Stimulated activated naive CD8-positive, alpha-beta T cell treated with anti-CD3 and anti-CD28 coated beads, Interleukin-15, amount 100 ng/mL, for 72 hours (primary cell): ENCODE results near the gene CAMKMT.
"Not testable (repeated sequence)": the region's sequence is repeated elsewhere in the genome, so short reads cannot be mapped to it uniquely, and the experiment has no call there.

ENCODE experiments used
- ATAC-seq: fragments of 150-1000 bp; cut with Tn5 transposase; 2 replicates; pipeline ENCODE4 v1.10.0; 2021; ENCODE audit warnings: mild to moderate bottlenecking, moderate library complexity
- DNase-seq, 2 donors: peaks; one replicate each; pipeline ENCODE4 v3.0.0; 2021 to 2022
- H3K27ac Mint-ChIP-seq, 2 donors: one replicate each; pipeline ENCODE4 v1.8.0; 2022; ENCODE audit warnings: mild to moderate bottlenecking in 2 of 2, mixed read lengths in 2 of 2, moderate library complexity in 2 of 2
- H3K27me3 Mint-ChIP-seq: one replicate; pipeline ENCODE4 v1.8.0; 2022; ENCODE audit warnings: mixed read lengths
- H3K4me1 Mint-ChIP-seq: one replicate; pipeline ENCODE4 v1.8.0; 2022; ENCODE audit warnings: mild to moderate bottlenecking, mixed read lengths
- H3K4me3 Mint-ChIP-seq, 2 donors: one replicate each; pipeline ENCODE4 v1.8.0; 2022; ENCODE audit warnings: mild to moderate bottlenecking in 2 of 2, mixed read lengths in 2 of 2, moderate library complexity in 1 of 2
- H3K9me3 Mint-ChIP-seq, 2 donors: one replicate each; pipeline ENCODE4 v1.8.0; 2022; ENCODE audit warnings: mixed read lengths in 2 of 2

CAMKMT gene

DNA sequence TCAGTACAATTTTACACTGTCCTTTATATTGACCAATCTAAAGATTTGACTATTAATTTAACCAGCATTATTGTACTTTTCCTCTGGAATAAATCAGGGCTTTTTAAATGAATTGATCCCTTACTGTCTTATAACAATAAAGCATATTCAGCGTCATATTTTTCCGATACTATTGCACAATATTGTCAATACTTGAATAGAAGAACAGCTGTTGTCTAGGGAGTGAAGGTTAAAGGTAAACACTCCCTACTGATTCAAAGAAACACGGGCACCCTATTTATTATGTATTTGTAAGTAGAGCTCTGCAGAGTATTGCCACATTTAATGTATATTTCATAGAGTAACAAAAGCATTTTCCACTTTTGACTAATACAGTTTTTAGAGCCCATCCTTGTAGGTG is 134.4 kb downstream of the CAMKMT start:
- DNase-seq (no peak), ATAC-seq (no peak)
- Mint-ChIP-seq H3K4me1 (no peaks in the 10 kb centered on the region), H3K9me3 (no peaks in the 10 kb centered on the region), H3K27ac (no peak overlapping the region), H3K4me3 (no peak overlapping the region), H3K27me3 (no peaks in the 10 kb centered on the region)

DNA sequence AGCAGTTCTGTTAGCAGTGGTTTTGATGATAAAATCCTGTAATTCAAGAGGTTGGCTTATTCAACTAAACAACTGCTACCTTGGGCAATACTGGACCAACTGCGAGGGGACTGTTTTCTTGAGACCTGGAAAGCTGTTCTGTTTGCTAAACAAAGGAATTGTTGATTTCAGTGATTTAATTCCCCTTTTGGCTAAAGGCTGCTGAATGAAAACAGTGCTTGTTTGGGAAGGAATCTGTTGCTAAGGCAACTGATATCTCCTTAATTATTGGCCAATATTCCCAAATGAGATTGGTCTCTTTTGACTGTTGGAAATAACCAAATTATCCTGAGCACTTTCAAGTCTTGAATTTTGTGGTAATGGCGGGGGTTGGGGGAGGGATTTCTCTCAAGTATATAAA is 136.8 kb downstream of the CAMKMT start:
- Mint-ChIP-seq H3K4me3 (no peak overlapping the region), H3K27ac (no peak overlapping the region), H3K27me3 (no peaks in the 10 kb centered on the region), H3K4me1 (no peaks in the 10 kb centered on the region), H3K9me3 (peaks cover 0 to under 1% of the 10 kb centered on the region in 2 donors)
- DNase-seq, result no peak
- ATAC-seq, result no peak

DNA sequence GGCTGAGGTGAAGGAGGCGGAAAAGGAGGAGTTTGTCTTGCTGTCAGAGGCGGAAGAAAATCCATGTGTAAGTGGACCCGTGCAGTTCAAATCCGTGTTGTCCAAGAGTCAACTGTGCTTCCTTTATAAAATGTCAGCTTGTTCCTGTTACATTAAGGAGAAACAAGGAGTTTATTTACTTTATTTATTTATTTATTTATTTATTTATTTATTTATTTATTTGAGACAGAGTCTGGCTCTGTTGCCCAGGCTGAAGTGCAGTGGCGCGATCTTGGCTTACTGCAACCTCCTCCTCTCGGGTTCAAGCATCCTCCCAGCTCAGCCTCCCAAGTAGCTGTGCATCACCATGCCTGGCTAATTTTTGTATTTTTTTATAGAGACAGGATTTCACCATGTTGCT is 143.9 kb downstream of the CAMKMT start:
- H3K9me3 Mint-ChIP-seq, result peaks cover 3 to 13% of the 10 kb centered on the region in 2 donors
- ATAC-seq, DNase-seq, H3K27me3 Mint-ChIP-seq, H3K4me3 Mint-ChIP-seq, H3K4me1 Mint-ChIP-seq, H3K27ac Mint-ChIP-seq: not testable (repeated sequence)

DNA sequence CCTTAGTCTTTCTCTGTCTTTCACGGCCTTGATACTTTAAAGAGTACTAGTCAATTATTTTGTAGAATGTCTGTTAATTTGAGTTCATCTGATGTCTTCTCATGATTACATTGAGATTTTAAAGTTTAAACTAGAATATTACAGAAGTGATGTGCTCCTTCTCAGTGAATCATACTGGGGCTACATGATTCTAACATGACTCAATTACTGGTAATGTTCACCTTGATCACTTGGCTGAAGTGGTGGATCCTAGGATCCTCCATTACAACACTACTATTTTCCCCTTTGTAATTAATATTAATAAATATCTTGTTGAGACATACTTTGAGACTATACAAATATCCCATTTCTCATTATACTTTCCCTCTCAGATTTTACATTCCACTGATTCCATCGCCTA is 148.5 kb downstream of the CAMKMT start:
- Mint-ChIP-seq H3K27ac (no peak overlapping the region), H3K9me3 (peaks cover 0 to 6% of the 10 kb centered on the region in 2 donors), H3K27me3 (no peaks in the 10 kb centered on the region), H3K4me1 (no peaks in the 10 kb centered on the region), H3K4me3 (no peak overlapping the region)
- no peak for ATAC-seq
- no peak for DNase-seq

DNA sequence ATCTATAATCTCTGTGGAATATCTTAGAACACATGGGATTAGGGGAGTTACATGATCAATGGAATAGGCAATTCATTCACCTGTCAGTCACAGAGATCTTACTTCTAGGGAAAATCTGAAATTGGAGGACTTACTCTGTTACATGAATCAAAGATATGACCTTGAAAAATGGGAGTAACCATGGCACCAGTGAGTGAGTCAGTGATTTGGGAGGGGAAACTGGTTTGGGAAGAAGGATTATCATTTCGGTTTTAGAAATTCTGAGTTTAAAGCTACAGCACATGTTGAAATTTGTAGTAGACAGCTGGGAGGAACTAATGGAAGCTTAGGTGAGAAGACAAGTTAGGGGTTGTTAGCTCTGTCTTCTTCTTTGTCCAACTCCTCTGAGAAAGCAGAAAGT is 153.7 kb downstream of the CAMKMT start:
- ATAC-seq (no peak), DNase-seq (no peak)
- H3K27ac Mint-ChIP-seq, result no peak overlapping the region
- no peaks in the 10 kb centered on the region for H3K4me1 Mint-ChIP-seq
- H3K9me3 Mint-ChIP-seq, result peaks cover 3 to 4% of the 10 kb centered on the region in 2 donors
- no peaks in the 10 kb centered on the region for H3K27me3 Mint-ChIP-seq
- H3K4me3 Mint-ChIP-seq, result no peak overlapping the region

DNA sequence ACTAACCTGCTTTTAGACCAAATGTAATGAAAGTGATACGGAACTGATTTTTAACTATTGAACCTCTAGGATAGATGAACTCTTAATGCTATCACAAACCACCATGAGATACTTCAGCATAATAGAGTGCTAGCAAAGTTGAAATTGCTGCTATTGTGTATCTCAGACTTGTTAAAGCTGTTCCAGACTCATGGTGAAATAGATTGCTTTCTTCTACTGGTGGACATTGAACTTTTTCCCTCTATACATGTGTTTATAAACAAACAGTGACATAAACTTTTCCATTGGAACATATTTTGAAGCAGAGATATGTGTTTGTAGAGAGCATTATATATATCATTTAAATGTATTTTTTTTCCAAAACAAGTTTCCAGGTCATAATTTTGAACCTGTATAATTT is 157.3 kb downstream of the CAMKMT start:
- no peak for ATAC-seq
- no peaks in the 10 kb centered on the region for H3K27me3 Mint-ChIP-seq
- H3K4me1 Mint-ChIP-seq, result no peaks in the 10 kb centered on the region
- no peak for DNase-seq
- no peak overlapping the region for H3K27ac Mint-ChIP-seq
- H3K4me3 Mint-ChIP-seq, result no peak overlapping the region
- peaks cover 18 to 19% of the 10 kb centered on the region in 2 donors for H3K9me3 Mint-ChIP-seq

DNA sequence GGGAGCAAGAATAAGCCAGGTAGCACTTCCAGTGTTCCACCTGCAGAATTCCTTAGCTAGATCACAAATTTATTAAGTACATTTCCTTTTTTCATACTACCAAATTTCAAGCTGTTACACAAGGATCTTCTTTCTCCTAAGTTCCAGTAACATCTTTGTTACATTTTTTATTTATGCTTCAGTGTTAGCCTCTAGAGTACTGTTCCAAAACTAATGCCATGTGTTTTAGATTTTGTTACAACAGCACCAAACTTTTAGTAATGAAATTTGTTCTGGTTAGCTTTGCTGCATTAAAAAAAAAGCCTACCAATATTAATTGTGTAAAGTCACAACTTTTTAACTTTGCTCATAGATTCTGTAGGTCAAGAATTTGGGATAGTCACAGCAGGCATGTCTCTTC is 161.1 kb downstream of the CAMKMT start:
- Mint-ChIP-seq H3K27me3 (no peaks in the 10 kb centered on the region), H3K9me3 (peaks cover 18 to 19% of the 10 kb centered on the region in 2 donors), H3K4me1 (no peaks in the 10 kb centered on the region), H3K27ac (no peak overlapping the region), H3K4me3 (no peak overlapping the region)
- DNase-seq (no peak), ATAC-seq (no peak)

DNA sequence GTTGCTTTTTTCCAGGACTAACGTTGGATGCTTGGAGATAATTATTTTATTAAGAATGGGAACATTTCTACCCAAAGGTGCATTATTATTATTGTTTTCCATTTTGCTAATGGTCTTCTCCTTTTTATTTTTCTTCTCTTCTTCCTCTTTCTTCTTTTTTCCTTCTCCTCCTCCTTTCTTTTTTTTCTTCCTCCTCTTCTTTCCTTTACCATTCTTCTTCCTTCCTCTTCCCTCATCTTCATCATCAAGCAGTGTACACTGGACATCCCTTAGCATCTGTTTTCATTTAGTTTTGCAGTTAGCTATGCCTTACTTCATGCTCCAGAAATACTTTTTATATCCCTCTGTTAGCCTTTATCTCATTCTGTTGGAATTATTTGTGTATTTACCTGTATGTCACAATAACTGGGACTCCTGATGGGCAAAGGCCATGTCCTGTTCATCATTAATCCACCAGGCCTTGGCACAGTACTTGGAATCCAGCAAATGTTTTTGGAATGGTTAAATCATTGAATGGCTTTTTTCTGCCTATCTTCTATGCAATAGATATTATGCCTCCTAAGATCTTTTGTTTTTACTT is 162.7 kb downstream of the CAMKMT start:
- DNase-seq (no peak), ATAC-seq (no peak)
- H3K4me1 Mint-ChIP-seq, result no peaks in the 10 kb centered on the region
- no peak overlapping the region for H3K27ac Mint-ChIP-seq
- H3K4me3 Mint-ChIP-seq, result no peak overlapping the region
- no peaks in the 10 kb centered on the region for H3K27me3 Mint-ChIP-seq
- H3K9me3 Mint-ChIP-seq, result peaks cover 18 to 19% of the 10 kb centered on the region in 2 donors

DNA sequence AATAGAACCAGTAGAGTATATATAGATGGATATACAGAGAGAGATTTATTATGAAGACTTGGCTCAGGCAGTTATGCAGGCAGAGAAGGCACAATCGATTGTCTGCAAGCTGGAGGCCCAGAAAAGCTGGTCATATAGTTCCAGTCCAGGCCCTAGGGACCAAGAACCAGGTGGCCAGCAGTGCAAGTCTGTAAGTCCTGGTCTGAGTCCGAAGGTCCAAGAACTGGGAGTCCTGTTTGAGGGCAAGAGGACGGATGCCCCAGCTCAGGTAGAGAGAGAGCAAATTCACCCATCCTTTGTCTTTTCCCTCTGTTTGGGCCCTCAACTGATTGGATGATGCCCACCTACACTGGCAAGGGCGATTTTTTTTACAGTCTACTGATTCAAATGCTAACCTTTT is 164.6 kb downstream of the CAMKMT start:
- DNase-seq (no peak), ATAC-seq (no peak)
- H3K27ac Mint-ChIP-seq, result no peak overlapping the region
- peaks cover 8 to 11% of the 10 kb centered on the region in 2 donors for H3K9me3 Mint-ChIP-seq
- H3K4me1 Mint-ChIP-seq, result no peaks in the 10 kb centered on the region
- no peaks in the 10 kb centered on the region for H3K27me3 Mint-ChIP-seq
- H3K4me3 Mint-ChIP-seq, result no peak overlapping the region

DNA sequence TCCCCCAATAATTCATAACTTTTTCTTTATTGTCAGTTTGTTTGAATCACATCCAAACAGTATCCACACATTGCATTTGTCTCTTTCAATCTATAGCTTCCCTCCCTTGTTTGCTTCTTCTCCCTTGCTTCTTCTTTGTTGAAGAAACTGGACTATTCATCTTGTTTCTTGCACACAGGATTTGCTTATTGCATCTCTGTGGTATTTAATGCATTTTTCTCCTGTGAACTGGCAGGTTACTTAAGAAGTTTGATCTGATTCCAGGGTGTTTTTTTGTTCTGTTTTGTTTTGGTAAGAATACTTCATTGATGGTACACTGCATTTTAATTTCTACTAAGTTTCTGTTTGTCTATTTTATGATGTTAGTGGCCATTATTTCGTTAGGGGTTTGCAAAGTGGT is 166.8 kb downstream of the CAMKMT start:
- Mint-ChIP-seq H3K4me3 (no peak overlapping the region), H3K27ac (no peak overlapping the region), H3K27me3 (no peaks in the 10 kb centered on the region), H3K4me1 (no peaks in the 10 kb centered on the region), H3K9me3 (no peaks in the 10 kb centered on the region)
- ATAC-seq (no peak), DNase-seq (no peak)

DNA sequence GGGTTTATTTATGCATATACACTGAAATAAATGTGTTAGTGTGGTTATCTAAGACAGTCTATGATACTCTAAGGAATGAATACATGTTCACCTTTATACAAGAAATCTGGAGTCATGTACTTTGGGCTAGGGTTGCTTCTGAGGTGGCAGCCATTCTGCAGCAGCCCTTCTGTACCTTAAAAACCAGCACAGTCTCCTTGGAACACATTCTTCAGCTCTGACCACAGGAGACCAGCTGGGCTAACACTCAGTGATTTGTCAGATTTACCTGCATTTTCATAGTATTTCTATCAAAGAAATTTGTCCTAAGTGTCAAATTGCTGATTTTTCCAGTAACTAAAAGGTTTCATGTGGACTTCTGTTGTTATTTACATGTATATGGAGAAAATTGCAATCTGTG is 167.7 kb downstream of the CAMKMT start:
- Mint-ChIP-seq H3K27ac (no peak overlapping the region), H3K27me3 (no peaks in the 10 kb centered on the region), H3K4me1 (no peaks in the 10 kb centered on the region), H3K4me3 (no peak overlapping the region), H3K9me3 (no peaks in the 10 kb centered on the region)
- DNase-seq, result no peak
- ATAC-seq, result no peak

DNA sequence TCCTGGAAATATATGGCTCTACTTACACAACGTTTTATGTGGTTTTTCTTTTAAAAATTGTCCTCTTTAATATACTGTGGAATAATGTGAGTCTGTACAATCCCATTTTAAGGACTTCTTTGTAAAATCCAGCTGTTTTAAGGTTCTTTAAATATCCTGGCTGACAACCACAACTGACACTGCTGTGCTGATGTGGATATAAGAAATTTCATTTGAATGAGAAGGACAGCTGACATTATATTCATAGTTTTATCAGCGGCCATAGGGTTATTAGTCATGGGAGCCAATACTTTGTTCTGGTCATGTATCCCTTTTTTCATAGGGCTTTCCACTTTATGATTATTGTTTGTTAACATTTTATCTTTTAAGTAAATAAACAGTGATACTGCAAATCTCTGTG is 169.5 kb downstream of the CAMKMT start:
- H3K4me3 Mint-ChIP-seq, result no peak overlapping the region
- no peak overlapping the region for H3K27ac Mint-ChIP-seq
- DNase-seq, result no peak
- no peaks in the 10 kb centered on the region for H3K9me3 Mint-ChIP-seq
- no peaks in the 10 kb centered on the region for H3K4me1 Mint-ChIP-seq
- no peak for ATAC-seq
- H3K27me3 Mint-ChIP-seq, result no peaks in the 10 kb centered on the region

DNA sequence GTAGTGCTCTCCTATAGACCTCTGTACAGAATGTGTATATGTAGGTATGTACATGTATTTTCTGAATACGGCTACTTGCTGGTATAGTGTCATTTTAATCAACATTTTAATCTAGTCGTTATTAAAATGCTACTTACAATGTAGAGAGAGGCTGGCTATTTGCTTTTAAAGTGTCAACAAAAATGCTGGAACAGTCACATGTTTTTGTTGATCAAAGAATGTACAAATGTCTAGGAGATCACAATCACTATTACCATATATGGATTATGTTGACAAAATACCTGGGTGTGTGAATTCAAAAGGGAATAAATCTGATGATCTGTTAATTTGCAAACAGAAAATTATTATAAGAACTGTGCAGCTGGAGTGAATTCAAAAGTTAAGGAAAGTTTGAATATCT is 170.3 kb downstream of the CAMKMT start:
- no peak for DNase-seq

DNA sequence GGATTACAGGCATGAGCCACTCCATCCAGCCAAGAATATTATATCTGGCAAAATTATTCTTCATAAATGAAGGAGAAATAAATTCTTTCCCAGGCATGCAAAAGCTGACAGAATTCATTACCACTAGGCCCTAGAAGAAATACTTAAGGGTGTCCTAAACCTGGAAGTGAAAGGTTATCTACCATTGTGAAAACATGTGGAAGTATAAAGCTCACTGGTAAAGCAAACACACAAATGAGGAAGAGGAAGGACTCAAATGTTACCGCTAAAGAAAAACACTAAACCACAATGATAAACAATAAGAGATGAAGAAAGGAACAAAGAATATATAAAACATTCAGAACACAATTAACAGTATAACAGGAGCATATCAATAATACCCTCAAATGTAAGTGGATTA is 171.8 kb downstream of the CAMKMT start:
- Mint-ChIP-seq H3K27ac (no peak overlapping the region), H3K9me3 (no peaks in the 10 kb centered on the region), H3K4me1 (no peaks in the 10 kb centered on the region), H3K4me3 (no peak overlapping the region), H3K27me3 (no peaks in the 10 kb centered on the region)
- no peak for ATAC-seq
- no peak for DNase-seq

More for the DNA sequence above, 170.3 kb downstream of the CAMKMT start:
- Mint-ChIP-seq H3K4me3 (no peak overlapping the region), H3K27ac (peak overlapping the region in 1 of 2 donors; percentile 11), H3K9me3 (no peaks in the 10 kb centered on the region), H3K4me1 (no peaks in the 10 kb centered on the region), H3K27me3 (no peaks in the 10 kb centered on the region)
- ATAC-seq, result no peak

DNA sequence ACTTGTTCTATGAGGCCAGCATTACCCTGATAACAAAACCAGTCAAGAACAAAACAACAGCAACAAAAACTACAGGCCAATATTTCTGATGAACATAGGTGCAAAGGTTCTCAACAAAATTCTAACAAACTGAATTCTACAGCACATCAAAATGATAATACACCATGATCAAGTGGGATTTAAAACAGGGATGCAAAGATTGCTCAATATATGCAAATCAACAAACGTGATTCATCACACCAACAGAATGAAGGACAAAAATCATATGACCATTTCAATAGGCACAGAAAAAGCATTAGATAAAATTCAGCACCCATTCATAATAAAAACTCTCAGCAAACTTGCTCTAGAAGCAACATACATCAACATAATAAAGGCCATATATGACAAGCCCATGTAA is 173.6 kb downstream of the CAMKMT start:
- Mint-ChIP-seq H3K27me3 (no peaks in the 10 kb centered on the region), H3K4me3 (no peak overlapping the region), H3K27ac (no peak overlapping the region), H3K4me1 (no peaks in the 10 kb centered on the region), H3K9me3 (no peaks in the 10 kb centered on the region)
- ATAC-seq, result no peak
- DNase-seq, result no peak

DNA sequence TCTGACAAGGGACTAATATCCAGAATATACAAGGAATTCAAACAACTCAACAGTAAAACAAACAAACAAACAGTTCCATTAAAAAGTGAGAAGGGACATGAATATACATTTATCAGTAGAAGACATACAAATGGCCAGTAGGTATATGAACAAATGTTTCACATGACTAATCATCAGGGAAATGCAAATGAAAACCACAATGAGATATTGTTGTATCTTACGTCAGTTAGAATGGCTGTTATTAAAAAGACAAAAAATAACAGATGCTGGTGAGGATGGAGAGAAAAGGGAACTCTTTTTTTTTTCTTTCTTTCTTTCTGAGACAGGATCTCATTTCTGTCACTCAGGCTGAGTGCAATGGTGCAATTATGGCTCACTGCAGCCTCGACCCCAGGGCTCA is 175.5 kb downstream of the CAMKMT start:
- Mint-ChIP-seq H3K4me3 (no peak overlapping the region), H3K4me1 (no peaks in the 10 kb centered on the region), H3K27me3 (no peaks in the 10 kb centered on the region), H3K9me3 (no peaks in the 10 kb centered on the region), H3K27ac (no peak overlapping the region)
- DNase-seq (no peak), ATAC-seq (no peak)

DNA sequence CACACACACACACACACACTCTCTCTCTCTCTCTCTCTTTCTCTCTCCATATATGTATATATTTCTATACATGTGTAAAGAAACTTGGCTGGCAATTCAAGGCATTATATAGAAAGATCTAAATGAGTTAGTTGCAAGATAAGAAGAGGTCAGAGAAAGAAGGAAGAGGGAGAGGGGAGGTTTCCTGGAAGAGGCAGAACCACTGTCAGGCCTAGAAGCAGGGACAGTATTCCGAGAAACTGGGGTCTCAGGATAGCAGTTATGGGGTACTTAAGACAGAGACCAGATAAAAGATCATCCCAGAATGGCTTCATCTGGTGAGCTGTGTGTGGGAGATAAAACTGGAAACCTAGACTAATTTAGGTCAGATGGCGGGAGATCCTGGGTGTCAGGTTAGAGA is 180.8 kb downstream of the CAMKMT start:
- Mint-ChIP-seq H3K27me3 (no peaks in the 10 kb centered on the region), H3K4me1 (no peaks in the 10 kb centered on the region), H3K9me3 (no peaks in the 10 kb centered on the region), H3K27ac (no peak overlapping the region), H3K4me3 (no peak overlapping the region)
- DNase-seq, result no peak
- ATAC-seq, result no peak
